Measurements from ENCODE around the gene MANSC4. TPM values are rescaled to one million over a fixed set of nuclear protein-coding genes. Genes with fewer than 3 reads are reported as not detected.

Gene MANSC4
- total and polyA plus RNA-seq, 10 of the 15 experiments (the other 5 are each of a cell fraction or from before 2014, with no cell fraction given): 0.18 to 0.21 (median 0.19) TPM; not detected in 7

DNA sequence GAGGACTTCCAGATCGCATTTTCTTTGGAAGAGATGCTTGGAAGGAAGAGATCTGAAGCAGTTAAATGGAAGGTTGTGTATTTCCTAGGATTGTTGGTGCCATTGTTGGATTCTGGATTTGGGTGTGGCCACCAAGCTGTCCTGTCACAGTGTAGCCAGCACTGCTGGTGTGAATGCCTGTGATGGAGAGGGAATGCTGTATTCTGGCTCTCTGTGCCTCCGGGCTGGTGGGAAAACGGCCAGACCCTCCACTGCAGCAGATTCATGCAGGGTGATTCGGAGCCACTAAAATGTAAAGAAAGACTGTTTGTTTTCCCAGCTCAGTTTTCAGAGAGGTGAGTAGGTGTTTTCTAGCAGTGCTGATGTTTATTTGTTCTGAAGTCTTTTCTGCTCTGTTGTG is 30.7 kb upstream of the MANSC4 start:
- Histone ChIP-seq H3K4me3 (no peak overlapping the region), H3K27me3 (replicated peaks in 1 of 2; ENCODE audit: control insufficient read depth in 2 of 2, insufficient read depth in 2 of 2, low read length in 1 of 2) (no peaks in the 10 kb centered on the region), H3K79me2 (ENCODE audit: control insufficient read depth, insufficient read depth, low read length) (no peaks in the 10 kb centered on the region), H3K4me1 (ENCODE audit: control insufficient read depth, insufficient read depth, low read length) (no peaks in the 10 kb centered on the region), H3K27ac (ENCODE audit: control insufficient read depth, insufficient read depth) (no peak overlapping the region), H3K9ac (ENCODE audit: control insufficient read depth, insufficient read depth, low read length) (no peak overlapping the region), H2AFZ (ENCODE audit: control insufficient read depth, low read depth, low read length) (no peak overlapping the region), H4K20me1 (ENCODE audit: control insufficient read depth, insufficient read depth) (no peaks in the 10 kb centered on the region; the same call in 1 of the 2 replicates), H3K36me3 (ENCODE audit: control insufficient read depth in 2 of 2, insufficient read depth in 2 of 2, low read length in 1 of 2) (no peaks in the 10 kb centered on the region), H3K4me2 (ENCODE audit: control insufficient read depth, insufficient read depth) (no peak overlapping the region), H3K9me3 (replicated peaks; ENCODE audit: control insufficient read depth, insufficient read depth, low read length) (no peaks in the 10 kb centered on the region; the same call in 2 of the 3 replicates)
- no TSS peak for BruUV-seq (replicated peaks)
- ChIA-PET RAD21 (ENCODE audit: unreplicated experiment) (no interaction called here), CTCF (no interaction called here), POLR2A (no interaction called here), SMC1A (ENCODE audit: uncharacterized antibody, unreplicated experiment) (interaction anchor here (0.9 to 2.3 kb wide), 2 partner anchors 14 to 90 kb away, joined by 3 to 5 read pairs; no protein-coding TSS in a partner anchor)
- in situ Hi-C loops (cut with MboI): no loop called here
- 47% methylated on average over 4 of the region's 4 CpGs for WGBS (ENCODE audit: insufficient coverage, insufficient replicate concordance, low lambda C conversion rate, missing lambda C conversion rate)
- FAIRE-seq (no peak), ATAC-seq (no peak), DNase-seq (ENCODE audit: low read depth, low spot score) (no peak)
- no peak for TF ChIP-seq MXI1 (IDR thresholded peaks at IDR 0.05; ENCODE audit: low read depth, low read length)
- TF ChIP-seq, protein P1, sequence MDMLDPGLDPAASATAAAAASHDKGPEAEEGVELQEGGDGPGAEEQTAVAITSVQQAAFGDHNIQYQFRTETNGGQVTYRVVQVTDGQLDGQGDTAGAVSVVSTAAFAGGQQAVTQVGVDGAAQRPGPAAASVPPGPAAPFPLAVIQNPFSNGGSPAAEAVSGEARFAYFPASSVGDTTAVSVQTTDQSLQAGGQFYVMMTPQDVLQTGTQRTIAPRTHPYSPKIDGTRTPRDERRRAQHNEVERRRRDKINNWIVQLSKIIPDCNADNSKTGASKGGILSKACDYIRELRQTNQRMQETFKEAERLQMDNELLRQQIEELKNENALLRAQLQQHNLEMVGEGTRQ (IDR thresholded peaks at IDR 0.05; ENCODE audit: borderline replicate concordance, low read depth, low read length): no peak
- TF ChIP-seq, protein P2, sequence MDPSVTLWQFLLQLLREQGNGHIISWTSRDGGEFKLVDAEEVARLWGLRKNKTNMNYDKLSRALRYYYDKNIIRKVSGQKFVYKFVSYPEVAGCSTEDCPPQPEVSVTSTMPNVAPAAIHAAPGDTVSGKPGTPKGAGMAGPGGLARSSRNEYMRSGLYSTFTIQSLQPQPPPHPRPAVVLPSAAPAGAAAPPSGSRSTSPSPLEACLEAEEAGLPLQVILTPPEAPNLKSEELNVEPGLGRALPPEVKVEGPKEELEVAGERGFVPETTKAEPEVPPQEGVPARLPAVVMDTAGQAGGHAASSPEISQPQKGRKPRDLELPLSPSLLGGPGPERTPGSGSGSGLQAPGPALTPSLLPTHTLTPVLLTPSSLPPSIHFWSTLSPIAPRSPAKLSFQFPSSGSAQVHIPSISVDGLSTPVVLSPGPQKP (IDR thresholded peaks at IDR 0.05; ENCODE audit: low read depth, low read length): no peak
- TF ChIP-seq, protein P3, sequence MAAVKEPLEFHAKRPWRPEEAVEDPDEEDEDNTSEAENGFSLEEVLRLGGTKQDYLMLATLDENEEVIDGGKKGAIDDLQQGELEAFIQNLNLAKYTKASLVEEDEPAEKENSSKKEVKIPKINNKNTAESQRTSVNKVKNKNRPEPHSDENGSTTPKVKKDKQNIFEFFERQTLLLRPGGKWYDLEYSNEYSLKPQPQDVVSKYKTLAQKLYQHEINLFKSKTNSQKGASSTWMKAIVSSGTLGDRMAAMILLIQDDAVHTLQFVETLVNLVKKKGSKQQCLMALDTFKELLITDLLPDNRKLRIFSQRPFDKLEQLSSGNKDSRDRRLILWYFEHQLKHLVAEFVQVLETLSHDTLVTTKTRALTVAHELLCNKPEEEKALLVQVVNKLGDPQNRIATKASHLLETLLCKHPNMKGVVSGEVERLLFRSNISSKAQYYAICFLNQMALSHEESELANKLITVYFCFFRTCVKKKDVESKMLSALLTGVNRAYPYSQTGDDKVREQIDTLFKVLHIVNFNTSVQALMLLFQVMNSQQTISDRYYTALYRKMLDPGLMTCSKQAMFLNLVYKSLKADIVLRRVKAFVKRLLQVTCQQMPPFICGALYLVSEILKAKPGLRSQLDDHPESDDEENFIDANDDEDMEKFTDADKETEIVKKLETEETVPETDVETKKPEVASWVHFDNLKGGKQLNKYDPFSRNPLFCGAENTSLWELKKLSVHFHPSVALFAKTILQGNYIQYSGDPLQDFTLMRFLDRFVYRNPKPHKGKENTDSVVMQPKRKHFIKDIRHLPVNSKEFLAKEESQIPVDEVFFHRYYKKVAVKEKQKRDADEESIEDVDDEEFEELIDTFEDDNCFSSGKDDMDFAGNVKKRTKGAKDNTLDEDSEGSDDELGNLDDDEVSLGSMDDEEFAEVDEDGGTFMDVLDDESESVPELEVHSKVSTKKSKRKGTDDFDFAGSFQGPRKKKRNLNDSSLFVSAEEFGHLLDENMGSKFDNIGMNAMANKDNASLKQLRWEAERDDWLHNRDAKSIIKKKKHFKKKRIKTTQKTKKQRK (IDR thresholded peaks at IDR 0.05; ENCODE audit: low read depth, low read length): no peak
- TF ChIP-seq SMARCA5 (IDR thresholded peaks at IDR 0.05): no peak
- TF ChIP-seq, protein P4, sequence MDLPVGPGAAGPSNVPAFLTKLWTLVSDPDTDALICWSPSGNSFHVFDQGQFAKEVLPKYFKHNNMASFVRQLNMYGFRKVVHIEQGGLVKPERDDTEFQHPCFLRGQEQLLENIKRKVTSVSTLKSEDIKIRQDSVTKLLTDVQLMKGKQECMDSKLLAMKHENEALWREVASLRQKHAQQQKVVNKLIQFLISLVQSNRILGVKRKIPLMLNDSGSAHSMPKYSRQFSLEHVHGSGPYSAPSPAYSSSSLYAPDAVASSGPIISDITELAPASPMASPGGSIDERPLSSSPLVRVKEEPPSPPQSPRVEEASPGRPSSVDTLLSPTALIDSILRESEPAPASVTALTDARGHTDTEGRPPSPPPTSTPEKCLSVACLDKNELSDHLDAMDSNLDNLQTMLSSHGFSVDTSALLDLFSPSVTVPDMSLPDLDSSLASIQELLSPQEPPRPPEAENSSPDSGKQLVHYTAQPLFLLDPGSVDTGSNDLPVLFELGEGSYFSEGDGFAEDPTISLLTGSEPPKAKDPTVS (IDR thresholded peaks at IDR 0.05; ENCODE audit: low read depth, low read length): no peak
- no peak for TF ChIP-seq CBFB (IDR thresholded peaks at IDR 0.05; ENCODE audit: low read depth)
- TF ChIP-seq MTA3 (IDR thresholded peaks at IDR 0.05; ENCODE audit: borderline replicate concordance, low read length): no peak
- no peak for TF ChIP-seq ZNF274 (IDR thresholded peaks at IDR 0.05; ENCODE audit: insufficient read depth, insufficient read length)
- TF ChIP-seq, protein P5, sequence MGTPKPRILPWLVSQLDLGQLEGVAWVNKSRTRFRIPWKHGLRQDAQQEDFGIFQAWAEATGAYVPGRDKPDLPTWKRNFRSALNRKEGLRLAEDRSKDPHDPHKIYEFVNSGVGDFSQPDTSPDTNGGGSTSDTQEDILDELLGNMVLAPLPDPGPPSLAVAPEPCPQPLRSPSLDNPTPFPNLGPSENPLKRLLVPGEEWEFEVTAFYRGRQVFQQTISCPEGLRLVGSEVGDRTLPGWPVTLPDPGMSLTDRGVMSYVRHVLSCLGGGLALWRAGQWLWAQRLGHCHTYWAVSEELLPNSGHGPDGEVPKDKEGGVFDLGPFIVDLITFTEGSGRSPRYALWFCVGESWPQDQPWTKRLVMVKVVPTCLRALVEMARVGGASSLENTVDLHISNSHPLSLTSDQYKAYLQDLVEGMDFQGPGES (IDR thresholded peaks at IDR 0.05): no peak
- no peak for TF ChIP-seq SREBF2 (IDR thresholded peaks at IDR 0.05; ENCODE audit: low read length)
- TF ChIP-seq EED (IDR thresholded peaks at IDR 0.05; ENCODE audit: low read depth): no peak
- no peak for TF ChIP-seq TBL1XR1 (IDR thresholded peaks at IDR 0.05; ENCODE audit: low read depth, low read length)
- no peak for TF ChIP-seq IRF4 (IDR thresholded peaks at IDR 0.05; ENCODE audit: low read depth, low read length)
- no peak for TF ChIP-seq SMAD1 (IDR thresholded peaks at IDR 0.05; ENCODE audit: low read depth, partially characterized antibody)
- intact Hi-C loops (cut with micrococcal nuclease; ENCODE audit: unreplicated experiment): no loop called here

Data from GM12878 (cell line).